CD1c-positive myeloid dendritic cell (primary cell): ENCODE results near the gene YIPF5.

Source experiments
- DNase-seq: peaks from one replicate; pipeline ENCODE4 v3.0.0-alpha.2; 2016; ENCODE audit errors: extremely low spot score

Gene YIPF5

GRCh38 chr5:144170276-144171024 is at the start of gene YIPF5, which contains the start of gene KCTD16:
YIPF5 (minus strand) TSS chr5:144170659; CDS start chr5:144169955, 704 bp downstream.
KCTD16 (plus strand) TSS chr5:144170873.
- DNase-seq, result peak; percentile 99

GRCh38 chr5:144219869-144220268 is 49.4 kb upstream of the YIPF5 start:
- no peak for DNase-seq

GRCh38 chr5:144210655-144211054 is 40.2 kb upstream of the YIPF5 start:
- DNase-seq, result no peak

- DNase-seq, result no peak
These were observed 38.9 kb upstream of the YIPF5 start for GRCh38 chr5:144209361-144209760.

GRCh38 chr5:144207875-144208444 is 37.5 kb upstream of the YIPF5 start:
- DNase-seq, result no peak

GRCh38 chr5:144206141-144206540 is 35.7 kb upstream of the YIPF5 start:
- DNase-seq, result no peak

- DNase-seq, result no peak
These were observed 34.7 kb upstream of the YIPF5 start for GRCh38 chr5:144205141-144205551.

GRCh38 chr5:144203750-144204596 is 33.5 kb upstream of the YIPF5 start:
- peak; percentile 61 for DNase-seq

- peak; percentile 50 for DNase-seq
These were observed 32.3 kb upstream of the YIPF5 start for GRCh38 chr5:144202726-144203125.

GRCh38 chr5:144202072-144202471 is 31.6 kb upstream of the YIPF5 start:
- DNase-seq, result no peak

- no peak for DNase-seq
These were observed 31.1 kb upstream of the YIPF5 start for GRCh38 chr5:144201588-144201987.

GRCh38 chr5:144198386-144198785 is 27.9 kb upstream of the YIPF5 start:
- DNase-seq, result no peak

- DNase-seq, result no peak
These were observed 26.2 kb upstream of the YIPF5 start for GRCh38 chr5:144196612-144197011.

GRCh38 chr5:144195448-144195847 is 25.0 kb upstream of the YIPF5 start:
- no peak for DNase-seq

GRCh38 chr5:144194144-144194543 is 23.7 kb upstream of the YIPF5 start:
- no peak for DNase-seq

- DNase-seq, result no peak
These were observed 22.2 kb upstream of the YIPF5 start for GRCh38 chr5:144192661-144193060.

- peak; percentile 82 for DNase-seq
These were observed 21.5 kb upstream of the YIPF5 start for GRCh38 chr5:144191998-144192397.

GRCh38 chr5:144191531-144191930 is 21.1 kb upstream of the YIPF5 start:
- DNase-seq, result no peak

GRCh38 chr5:144189800-144190429 is 19.5 kb upstream of the YIPF5 start:
- peak; percentile 63 for DNase-seq

- DNase-seq, result peak; percentile 63
These were observed 17.3 kb upstream of the YIPF5 start for GRCh38 chr5:144187699-144188294.

GRCh38 chr5:144183254-144183889 is 12.9 kb upstream of the YIPF5 start:
- peak; percentile 57 for DNase-seq
